ENCODE results near the gene R3HDM2.

- TF ChIP-seq CTCF (IDR thresholded peaks at IDR 0.05) (no peak), POLR2A (IDR thresholded peaks at IDR 0.05; ENCODE audit: low read depth) (no peak)
Measured at GRCh38 chr12:57319678-57320469, 111.0 kb downstream of the R3HDM2 start.

Measured in esophagus muscularis mucosa (tissue), 3 donors.